Heart left ventricle (tissue), 13 donors: ENCODE measurements around the gene TTLL11.

Experiments
- CTCF ChIP-seq, 12 donors: fragments of 200-600 bp; sonication (generic) in 4 of 12; IDR thresholded peaks; one replicate each; pipeline versions ENCODE4 v1.5.0 to v1.8.0; 2018 to 2022; ENCODE audit warnings: antibody characterized with exemption in 12 of 12, mild to moderate bottlenecking in 5 of 12
- POLR2A ChIP-seq, 2 donors: fragments of 450-650 bp; IDR thresholded peaks; one replicate each; pipeline ENCODE4 v1.6.1; 2017; ENCODE audit warnings: antibody characterized with exemption in 2 of 2, mild to moderate bottlenecking in 2 of 2, moderate library complexity in 2 of 2
- donor health status: ischemic (EF 13 %, LVEDD 7.1; RV severe dilation, severe dysfunction).
- donor health status: DM: no; HTN: yes; CAD: no.
- donor health status: DM: no; HTN: no; CAD: no.
- donor health status: ischemic (EF 25% LVEDD 6.9; RV normal size, moderate dysfunction).
- donor health status: ischemic (EF 25% LVEDD 5.7; RV mildly dilated, moderate dysfunction).
- donor health status: ischemic (EF 35%, LVEDD 5.7; RV mildly dilated, moderate dysfunction).
- donor health status: nonischemic (EF 11% LVEDD 7.7; RV severe dilation, severe dysfunction).
- donor health status: DM: yes; HTN: yes; CAD: no.
- donor health status: PGD.
- donor health status: ischemic (EF 29% LVEDD 5.4; RV normal size, mild dysfunction).
- donor health status: nonischemic (EF 23%, LVEDD 6.1; RV moderate dilation, normal function).

GRCh38 chr9:121927636-121928035 is 165.5 kb downstream of the TTLL11 start:
- TF ChIP-seq CTCF (IDR thresholded peaks at IDR 0.05), result no peak
- no peak for TF ChIP-seq POLR2A (IDR thresholded peaks at IDR 0.05)
